HG02885 (cell line): ENCODE measurements around the gene SKAP1.
"Not testable (repeated sequence)": the region's sequence is repeated elsewhere in the genome, so short reads cannot be mapped to it uniquely, and the experiment has no call there.

Experiments
- ATAC-seq: cut with Tn5 transposase; IDR thresholded peaks from one replicate; pipeline ENCODE4 v1.9.1; 2021; ENCODE audit warnings: mild to moderate bottlenecking; ENCODE audit not compliant: unreplicated experiment, poor library complexity

The SKAP1 gene

DNA sequence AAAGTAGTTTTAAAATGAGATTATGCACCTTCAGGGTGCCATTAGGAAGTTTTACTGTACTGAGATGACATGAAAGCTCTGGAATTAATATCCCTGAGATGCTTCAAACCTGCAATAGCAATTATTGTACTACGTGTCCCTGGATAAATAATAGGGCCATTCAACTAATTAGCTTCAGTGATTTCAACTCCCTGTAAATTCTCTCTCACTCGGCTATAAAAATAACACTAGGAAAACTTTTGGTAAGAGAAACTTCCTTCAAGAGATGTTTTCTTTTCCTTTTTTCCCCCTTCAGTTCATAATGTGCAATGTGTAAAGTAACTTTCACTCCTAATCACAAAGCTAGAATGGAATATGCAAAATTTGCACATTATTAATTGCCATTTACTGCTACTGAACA is 176.0 kb downstream of the SKAP1 start:
- ATAC-seq: no peak

DNA sequence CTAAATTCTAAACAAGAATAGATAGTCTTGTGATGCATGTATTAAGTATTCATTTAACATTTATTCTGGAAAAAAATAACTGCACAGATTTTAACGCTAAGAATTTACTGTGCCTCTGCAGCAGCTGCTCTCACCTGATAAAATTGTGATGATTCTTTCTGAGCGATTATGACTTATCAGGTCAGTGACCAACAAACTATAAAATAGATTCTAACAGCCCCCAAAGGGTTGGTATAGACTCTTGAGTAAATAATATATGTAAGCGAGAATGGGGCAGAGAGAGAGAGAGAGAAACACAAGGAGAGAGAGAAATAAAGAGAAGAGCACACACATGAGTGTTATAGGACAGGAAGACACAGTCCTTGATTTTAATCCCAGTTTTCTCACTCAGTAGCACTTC is 178.1 kb downstream of the SKAP1 start:
- no peak for ATAC-seq

DNA sequence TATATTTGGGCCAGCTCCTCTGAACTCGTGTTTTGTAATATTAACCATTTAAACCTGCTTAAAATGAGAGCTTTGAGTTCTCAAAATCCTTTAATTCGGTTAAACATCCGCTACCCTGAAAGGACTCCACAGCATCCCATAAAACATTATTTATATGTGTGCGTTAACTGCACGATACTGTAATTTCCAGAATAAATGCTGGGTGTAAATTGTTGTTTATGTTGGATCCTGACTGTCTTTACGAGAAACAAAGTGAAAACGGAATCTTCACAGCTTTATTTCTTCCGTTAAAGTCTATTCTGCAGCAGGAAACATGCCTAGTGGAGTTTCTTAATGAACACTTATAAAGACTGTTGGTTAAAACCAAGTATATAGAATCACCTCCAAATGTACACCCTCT is 179.1 kb downstream of the SKAP1 start:
- no peak for ATAC-seq

DNA sequence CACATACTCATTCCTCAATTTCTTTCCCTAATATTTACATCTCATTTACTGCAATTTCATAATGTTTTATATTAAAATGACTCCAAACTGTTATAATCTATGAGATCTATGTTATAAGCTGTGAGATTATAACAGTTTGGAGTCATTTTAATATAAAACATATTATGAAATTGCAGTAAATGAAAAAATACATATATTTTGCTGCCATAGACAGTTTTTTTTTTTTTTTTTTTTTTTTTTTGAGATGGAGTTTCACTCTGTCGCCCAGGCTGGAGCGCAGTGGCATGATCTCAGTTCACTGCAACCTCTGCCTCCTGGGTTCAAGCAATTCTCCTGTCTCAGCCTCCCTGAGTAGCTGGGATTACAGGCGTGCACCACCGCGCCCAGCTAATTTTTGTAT is 180.0 kb downstream of the SKAP1 start:
- ATAC-seq: not testable (repeated sequence)

DNA sequence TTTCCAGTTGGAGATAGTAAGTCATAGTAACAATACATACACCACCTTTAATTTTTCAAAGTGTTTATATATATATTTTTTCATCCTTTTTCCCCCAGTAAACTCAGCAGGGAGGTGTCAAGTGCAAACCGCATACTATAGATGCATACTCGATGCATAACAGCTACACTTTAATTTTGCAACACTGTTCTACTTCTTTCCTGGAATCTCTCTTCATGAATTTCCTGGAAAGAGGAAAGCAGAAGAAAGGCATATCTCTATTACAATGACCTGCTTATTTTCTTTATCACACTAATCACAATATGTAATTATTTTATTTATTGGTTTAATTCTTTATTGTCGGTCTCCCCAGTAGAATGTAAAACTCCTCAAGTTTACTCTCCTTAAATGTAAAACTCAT is 182.4 kb downstream of the SKAP1 start:
- no peak for ATAC-seq

DNA sequence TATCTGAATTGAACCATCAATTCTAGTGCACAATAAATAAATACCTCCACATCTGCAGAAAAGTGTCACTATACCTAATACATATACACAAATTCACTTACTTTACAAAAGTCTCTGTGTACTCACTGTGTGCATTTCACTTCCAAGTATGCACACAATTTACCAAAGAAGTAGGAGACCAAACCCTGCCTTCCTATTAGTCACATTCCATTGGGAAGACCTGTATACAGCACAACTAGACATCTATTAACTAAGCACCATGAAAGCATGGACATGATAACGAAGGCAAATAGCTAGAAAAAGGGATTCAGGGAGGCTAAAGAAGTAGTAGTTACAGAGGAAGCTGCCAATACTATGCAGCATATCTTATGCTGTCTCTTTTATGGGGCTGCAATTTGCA is 183.0 kb downstream of the SKAP1 start:
- ATAC-seq: no peak

DNA sequence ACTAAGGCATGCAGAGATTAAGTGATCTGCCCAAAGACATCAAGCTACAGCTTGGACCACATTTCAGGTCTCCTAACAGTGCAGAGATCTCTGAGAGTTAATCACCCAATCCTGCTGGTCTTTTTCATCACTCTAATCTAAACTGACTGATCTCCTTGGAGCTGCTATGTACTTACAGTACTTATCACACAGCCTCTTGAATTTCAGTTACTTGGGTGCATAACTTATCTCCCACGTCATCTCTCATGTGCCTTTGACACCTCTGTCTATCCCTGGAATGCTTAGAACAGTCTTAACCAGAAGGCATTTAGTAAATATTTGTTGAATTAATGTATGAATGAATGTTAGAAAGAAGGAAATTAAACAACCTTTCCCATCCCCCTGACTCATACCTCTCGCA is 183.4 kb downstream of the SKAP1 start:
- ATAC-seq: no peak

DNA sequence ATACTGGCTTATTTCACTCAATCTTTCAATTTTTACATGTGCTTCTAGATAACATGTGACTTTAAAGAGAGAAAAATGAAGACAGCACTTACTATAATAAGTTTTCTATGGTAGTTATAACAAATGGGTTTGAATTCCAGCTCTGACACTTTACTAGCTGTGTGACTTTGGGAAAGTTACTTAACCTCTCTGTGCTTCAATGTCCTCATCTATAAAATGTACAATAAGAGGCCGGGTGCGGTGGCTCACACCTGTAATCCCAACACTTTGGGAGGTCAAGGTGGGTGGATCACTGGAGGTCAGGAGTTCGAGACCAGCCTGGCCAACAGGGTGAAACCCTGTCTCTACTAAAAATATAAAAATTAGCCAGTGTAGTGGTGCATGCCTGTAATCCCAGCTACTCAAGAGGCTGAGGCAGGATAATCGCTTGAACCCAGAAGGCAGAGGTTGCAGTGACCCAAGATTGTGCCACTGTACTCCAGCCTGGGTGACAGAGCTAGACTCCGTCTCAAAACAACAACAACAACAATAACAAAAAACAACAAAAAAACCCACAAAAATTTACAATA is 184.5 kb downstream of the SKAP1 start:
- ATAC-seq: not testable (repeated sequence)

DNA sequence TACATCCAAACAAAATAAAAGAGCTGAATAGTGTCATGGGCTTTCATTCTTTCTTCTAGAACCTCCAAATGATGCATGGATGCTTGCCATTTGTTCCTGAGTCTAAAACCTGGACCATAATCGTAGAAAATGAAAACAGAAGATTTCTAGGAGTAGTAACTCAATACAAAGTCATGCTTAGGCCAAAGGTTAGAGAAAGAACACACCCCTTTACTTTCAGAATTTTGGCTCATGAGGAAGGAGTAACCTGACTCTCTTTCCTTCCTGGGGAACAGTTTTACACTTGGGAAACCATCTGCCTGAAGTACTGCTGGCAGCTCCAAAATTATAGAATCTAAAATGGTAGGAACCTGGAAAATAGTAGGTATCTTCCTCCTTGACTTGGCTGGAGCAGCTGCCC is 185.2 kb downstream of the SKAP1 start:
- ATAC-seq: no peak

DNA sequence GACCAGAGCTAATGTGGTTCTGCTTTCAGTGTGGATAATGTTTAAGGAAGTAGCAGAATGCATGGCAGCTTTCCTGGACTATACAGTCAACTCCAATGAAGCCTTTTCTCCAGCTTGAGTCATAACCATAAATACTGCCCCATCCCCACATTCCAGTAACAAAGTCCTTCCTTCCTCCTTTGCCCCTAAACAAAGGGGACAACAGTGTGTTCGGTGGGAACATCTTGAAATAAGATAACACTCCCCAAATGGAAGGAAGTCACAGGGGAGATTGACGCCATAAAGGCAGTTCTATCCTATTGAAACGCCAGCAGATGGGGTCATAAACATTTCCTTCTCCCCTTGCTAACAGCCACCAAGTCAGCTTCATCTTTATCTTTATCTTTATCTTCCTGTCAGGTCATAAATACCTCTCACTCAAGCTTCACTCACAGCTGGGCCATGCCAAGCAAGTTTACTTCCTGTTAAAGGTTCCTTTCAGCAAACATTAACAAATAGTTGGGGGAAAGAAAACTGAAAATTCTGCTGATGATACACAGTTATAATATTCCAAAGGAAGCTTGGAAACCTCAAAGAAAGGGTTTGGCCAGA is 185.8 kb downstream of the SKAP1 start:
- no peak for ATAC-seq

DNA sequence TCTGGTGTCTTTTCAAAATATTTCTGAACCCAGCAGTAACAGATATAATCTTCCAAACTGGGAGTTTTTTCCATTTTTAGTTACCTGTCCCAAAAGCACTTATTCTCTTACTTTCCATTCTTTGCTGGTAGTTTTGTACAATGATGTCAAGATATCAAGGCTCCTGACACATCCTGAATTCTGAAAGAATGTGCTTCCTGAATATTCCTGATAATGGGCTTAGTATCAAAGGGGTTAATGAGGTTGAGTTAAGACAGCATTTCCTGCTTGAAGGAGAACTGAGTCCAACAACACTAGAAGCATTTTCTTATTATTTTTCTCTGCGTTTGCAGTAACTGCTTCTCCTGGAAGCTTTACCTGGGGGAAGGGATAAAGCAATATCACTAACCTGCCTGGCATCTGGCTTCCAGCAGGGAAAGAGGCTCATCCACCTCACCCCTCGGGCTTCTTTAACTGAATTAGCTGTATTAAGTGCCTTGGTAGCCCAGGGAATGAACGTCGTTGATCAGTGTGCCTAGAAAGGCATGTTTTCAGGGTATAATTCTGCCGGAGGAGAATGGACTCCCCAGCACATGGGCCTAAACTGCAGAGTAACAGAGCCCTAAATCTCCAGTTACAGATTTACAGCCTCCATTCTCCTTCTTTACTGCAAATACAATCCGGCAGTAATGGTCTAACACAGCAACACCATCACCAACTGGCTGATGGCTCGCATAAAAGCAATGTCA is 188.1 kb downstream of the SKAP1 start:
- no peak for ATAC-seq

DNA sequence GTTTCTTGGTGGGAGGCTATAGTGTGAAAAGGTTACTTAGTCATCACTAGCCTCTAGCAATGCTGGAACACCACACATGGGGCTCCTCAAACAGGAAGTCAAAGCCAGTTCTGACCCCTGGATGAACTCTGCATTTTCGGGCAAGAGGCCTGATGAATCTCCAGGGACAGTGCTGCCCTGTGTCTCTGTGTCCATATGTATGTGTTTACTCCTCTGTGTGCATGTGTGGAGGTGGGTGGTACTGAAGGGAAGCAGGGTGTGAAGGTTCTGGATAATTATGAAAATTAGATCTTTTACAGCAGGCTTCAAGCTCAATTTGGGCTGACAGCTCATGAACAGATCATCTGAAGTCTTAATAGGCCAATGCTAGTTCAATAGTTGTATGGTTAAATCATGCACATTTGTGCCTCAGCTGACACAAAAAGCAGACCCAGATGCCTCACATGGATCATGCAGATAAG is 188.9 kb downstream of the SKAP1 start:
- ATAC-seq: peak; percentile 84

DNA sequence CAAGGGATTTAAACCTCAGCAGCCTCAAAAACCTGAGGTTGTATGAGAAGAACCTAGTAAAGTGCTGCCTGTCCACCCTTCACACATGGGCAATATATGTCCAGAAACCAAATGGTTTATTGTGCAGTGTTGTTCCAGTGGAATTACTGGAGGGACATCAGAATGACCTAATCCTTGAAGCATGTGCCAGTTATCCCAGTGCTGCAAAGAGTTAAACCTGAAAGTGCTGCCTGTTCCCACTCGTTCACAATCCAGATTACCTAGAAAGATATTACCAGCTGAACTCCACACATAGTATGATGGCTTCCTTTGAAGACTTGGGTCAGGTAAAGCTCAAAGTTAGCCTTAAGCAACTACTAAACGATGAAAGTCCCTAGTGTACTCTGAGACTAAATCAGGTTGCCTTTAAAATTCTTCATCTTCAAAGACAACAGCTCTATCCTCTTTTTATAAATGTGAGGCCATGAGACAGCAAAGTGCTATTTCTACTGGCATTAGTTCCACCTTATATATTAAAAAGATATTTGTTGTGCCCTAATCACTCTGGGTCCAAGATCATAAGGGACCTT is 189.4 kb downstream of the SKAP1 start:
- ATAC-seq: no peak

DNA sequence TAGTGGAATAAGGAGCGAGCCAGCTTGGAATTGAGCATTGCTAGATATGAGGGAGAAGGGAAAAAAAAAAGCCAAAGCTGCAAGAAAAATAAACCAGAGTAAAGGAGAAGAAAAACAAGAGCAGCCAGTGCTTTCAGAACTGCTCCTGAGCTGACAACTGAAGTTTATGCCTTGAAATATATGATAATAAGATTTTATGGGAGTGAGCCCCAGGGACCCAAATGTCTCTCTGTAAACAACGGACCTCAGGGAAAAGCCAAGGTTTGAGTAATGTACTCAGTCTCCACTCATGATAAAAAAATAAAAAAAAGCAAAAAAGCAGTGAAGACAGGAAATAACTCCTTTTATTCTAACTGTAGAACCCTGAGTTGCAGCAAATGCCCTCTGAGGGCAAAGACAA is 189.9 kb downstream of the SKAP1 start:
- ATAC-seq: no peak

DNA sequence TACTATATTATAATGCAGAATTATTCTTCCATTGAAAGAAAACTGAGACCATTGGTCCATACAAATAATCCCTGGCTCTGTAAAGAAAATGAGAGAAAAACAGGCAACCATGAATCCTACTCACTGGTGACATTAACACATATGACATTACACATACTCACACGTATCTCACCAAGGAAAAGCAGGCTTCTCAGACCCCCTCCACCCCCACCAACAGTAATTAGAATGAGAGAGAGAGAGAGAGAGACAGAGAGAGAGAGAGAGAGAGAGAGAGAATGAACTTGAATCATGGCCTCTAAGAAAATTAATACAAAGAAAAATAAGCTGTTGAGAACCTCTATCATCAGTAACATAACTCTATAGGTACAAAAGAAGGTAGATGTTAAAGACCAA is 190.4 kb downstream of the SKAP1 start:
- no peak for ATAC-seq

DNA sequence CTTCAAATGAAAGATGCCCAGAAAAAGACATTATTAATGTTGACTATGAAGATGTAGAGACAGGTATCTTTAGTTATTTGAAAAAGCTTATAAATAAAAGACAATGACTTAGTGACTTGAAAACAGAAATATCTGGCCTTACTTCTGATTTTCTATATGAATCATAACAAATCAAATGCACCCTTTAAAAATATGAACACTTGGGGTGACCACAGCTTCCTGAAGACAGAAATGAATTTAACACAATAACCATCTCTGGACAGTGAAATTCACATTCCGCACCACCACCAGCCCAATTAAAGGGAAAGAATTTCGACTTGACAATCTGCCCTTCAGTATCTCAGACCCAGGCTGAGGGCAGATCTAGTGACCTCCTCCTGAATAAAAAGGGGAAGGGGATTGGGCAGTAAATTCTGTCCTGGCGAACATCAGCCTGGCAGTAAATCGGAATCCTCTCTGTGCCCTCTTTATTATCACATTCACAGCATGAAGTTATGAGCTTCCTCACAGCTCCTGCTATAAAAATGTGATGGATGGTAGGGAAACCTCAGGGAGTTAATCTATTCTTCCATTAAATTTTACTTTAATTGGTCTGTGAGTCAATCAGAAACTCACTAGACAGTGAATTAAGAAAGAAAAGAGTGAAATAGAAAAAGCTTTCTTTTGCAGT is 190.9 kb downstream of the SKAP1 start:
- ATAC-seq: no peak

DNA sequence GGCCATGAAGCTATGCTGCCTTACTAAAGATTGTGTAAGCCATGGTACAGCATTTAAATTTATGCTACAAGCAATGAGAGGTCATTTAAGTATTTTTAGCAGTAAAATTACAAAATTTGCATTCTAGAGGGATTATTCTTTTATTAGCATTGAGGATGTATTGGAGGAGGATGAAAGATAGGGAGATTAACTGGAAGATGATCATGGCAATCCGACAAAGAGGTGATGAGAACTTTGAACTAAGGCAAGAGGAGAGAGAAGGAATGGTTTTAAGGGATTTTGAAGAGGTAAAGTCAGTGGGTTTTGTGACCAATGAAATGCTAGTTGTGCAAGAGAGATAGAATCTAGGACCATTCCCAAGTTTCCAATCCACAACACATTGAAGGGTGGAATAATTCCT is 192.6 kb downstream of the SKAP1 start:
- ATAC-seq: no peak

DNA sequence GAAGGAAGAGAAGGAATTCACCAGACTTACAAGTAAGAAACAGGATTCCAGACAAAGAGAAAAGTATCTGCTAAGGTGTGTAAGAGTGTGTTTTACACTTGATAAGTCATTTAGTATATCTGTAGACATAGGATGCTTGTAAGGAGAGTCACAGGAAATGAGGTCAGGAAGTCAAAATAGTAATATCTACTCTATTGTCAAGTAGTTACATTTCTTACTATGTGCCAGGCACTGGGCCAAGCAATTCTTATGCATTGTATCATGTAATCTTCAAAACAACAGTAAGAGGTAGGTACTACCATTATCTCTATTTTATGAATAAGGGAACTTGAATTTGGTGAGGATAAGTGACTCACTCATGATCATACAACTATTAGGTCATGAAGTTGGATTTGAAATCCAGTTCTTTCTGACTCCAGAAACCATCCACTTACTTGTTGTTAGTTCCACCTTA is 193.3 kb downstream of the SKAP1 start:
- ATAC-seq: no peak

DNA sequence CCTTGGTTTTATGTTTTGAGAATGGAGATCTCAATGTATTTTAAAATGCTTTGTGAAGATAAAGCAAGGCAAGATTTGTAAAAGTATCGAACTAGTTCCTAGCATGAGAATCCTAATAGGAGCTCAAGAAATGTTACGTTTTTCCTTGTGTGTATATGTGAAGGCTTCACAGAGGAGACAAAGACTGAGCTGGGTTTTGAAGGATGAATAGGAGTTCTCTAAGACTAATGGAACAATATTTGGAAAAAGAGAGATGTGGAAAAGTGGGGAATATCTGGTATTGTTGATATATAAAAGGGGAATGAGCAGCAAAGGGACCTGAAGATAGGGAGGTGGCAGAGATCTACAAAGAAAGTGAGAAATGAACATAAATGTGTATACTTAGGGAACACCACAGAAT is 195.1 kb downstream of the SKAP1 start:
- ATAC-seq: no peak

DNA sequence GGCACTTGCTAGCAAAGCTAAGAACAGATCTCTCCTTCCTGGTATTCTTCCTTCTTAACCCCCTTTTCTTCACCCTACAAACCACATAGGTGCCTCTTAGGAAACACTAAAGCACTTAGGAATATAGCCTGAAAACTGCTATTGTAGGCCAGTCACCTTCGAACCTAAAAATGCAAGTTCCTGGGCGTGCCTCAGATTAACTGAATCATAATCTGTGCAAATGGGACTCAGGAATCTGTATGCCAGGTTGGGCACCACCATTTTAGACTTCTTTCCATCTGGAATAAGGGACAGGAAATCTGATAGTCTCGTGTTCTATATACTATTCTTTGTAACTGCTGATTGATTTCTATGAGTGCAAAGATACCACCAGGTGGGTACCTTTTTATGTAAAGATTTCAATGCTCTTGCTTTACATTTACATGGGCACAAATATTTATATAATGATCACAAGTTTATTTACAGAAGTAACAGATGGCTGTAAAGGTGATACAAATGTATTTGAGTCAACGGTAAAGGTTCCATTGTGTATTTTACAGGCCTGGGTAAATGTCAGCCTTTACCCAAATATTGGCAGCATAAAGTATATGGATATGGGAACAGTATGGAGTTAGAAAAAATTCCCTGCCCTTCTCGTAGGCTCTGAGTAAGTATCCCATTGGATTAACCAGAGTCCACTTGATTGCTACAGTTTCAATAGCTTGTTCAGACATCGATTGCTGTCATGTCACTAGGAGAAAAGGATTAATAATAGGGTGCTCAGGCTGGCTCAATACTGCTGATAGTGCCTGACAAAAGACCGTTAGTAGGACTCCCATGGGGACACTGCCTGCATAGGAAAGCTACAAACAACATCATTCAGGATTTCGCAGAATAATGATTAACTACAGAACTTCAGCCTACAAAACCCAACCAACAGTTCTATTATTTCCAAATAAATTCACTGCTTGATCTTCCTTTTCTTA is 197.7 kb downstream of the SKAP1 start:
- ATAC-seq: no peak
